ENCODE data around the gene C11orf97.

- no peak for TF ChIP-seq POLR2A (IDR thresholded peaks at IDR 0.05)
- TF ChIP-seq, protein P1, sequence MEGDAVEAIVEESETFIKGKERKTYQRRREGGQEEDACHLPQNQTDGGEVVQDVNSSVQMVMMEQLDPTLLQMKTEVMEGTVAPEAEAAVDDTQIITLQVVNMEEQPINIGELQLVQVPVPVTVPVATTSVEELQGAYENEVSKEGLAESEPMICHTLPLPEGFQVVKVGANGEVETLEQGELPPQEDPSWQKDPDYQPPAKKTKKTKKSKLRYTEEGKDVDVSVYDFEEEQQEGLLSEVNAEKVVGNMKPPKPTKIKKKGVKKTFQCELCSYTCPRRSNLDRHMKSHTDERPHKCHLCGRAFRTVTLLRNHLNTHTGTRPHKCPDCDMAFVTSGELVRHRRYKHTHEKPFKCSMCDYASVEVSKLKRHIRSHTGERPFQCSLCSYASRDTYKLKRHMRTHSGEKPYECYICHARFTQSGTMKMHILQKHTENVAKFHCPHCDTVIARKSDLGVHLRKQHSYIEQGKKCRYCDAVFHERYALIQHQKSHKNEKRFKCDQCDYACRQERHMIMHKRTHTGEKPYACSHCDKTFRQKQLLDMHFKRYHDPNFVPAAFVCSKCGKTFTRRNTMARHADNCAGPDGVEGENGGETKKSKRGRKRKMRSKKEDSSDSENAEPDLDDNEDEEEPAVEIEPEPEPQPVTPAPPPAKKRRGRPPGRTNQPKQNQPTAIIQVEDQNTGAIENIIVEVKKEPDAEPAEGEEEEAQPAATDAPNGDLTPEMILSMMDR (IDR thresholded peaks at IDR 0.05 in 4 of 5, conservative IDR thresholded peaks at IDR 0.05 in 1 of 5) = no peak
These were observed 51.7 kb downstream of the C11orf97 start for GRCh38 chr11:94563848-94564467.

Measured in gastrocnemius medialis (tissue), 4 donors.